NCI-H1105 (cell line): Measurements from ENCODE around the gene RASGRP2.
"Not testable (repeated sequence)": the region's sequence is repeated elsewhere in the genome, so short reads cannot be mapped to it uniquely, and the experiment has no call there.

Experiments
- DNase-seq: peaks from one replicate; lab custom pipeline; 2025; lab: John Stamatoyannopoulos, UW

Gene RASGRP2

DNA sequence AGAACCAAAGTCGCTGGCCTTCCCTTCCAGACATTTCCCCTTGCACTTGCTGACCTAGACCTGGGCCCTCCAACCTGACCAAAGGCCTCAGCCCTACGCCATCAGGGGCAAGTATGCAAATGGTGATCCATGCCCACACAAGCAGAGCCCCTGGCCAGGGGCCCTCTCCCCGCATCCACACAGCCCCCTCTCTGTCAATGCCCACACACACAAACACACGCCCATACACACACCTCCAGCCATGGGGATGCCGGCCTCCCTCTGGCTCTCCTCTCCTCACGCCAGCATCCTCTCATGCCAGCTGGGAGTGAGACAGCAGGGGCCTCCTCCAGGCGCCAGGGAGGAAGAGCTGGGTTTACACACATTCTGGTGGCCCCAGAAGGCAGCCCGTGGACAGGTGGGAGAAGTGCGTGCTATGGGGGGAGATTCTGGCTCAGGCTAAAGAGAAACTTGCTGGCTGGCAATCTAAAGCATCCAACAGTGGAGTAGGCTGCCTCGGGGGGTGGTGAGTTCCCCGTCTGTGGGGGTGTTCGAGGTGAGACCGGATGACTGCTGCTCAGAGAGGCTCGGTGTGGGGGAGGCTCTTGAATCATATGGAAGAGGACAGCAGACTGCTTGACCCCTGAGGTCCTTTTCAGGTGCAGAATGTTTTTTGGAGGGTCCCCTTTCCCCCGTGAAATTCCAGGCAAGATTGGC is 25.7 kb downstream of the RASGRP2 start:
- no peak for DNase-seq

DNA sequence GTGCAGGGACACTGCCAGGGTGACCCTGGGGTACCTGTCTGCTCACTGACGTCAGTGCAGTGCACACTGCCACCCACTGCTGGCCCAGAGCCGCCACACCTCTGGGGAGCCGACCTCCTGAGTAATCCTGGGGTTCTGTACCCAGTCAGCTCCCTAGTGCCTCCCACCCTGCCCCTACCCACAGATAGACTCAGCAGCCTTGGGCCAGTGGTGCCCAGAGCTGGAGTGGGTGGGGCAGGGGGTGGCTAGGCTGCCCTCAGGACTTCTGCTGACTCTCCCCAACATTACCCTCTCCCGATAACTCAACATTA is 26.7 kb downstream of the RASGRP2 start:
- no peak for DNase-seq

DNA sequence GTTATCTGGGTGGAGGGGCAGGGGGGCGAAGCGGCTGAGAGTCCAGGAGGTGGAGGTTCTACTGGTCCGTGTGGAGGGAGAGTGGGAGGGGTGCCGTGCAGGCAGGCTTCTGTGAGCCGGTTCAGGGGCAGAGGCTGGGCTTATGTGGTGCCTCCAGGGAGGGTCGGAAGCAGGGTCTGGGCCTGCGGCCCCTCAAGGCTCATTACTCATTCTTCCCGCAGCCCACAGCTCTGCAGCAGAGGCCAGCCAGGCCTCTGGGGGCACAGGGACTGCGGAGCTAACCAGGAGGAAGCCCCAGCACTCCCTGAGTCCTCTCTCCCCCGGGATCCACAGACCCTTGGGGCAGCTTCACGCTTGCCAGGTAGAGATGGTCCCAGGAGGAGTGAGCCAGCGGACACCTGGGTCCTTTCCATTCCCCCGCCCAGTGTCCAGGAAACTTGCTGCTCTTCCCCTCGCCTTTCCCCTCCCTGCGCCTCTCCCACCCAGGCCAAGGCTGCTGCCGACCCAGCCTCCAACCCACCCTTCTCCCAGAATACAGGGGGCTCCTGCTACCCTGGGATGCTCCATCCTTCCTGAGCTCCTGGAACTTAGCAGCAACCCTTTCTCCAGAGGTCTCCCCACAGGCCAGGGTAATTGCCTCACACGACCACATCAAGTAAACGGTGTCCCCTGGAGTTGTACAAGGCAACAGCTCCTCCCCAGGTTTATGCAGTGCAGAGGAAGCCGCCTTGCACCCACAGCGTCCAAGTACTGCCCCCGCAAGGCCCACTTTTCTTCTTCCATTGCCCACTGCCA is 27.3 kb downstream of the RASGRP2 start:
- DNase-seq = no peak

DNA sequence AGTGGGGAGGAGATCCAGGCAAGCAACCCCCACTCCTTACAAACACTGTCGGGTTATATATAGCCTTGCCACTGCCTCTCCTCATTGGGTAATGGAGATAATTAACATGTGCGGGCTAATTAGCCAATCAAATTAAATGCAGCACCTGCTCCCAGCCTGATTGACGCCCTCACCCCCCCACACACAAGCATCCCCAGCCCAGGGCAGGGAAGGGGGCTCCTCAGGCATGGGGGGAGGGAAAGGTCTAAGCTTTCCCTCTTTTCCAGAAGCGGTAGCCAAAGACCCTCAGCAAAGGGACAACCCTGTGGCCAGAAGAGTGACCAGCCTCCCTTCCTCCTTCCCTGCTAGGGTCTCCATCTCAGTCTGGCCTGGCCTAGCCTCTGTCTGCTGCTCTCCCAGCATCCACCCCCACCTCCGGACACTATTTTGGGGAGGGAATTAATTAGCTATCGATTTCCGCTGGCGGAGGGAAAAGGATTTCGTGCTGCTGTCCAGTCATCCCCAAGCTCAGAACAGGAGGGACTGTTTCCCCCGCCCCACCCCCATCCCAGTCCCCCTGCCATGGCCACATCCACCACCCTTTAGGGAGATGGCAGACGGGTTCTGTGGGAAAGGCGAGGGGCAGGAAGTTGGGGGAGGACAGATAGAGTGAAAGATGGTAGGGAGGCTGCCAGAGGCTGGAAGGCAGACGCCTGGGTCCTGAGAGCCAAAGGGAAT is 28.0 kb downstream of the RASGRP2 start:
- no peak for DNase-seq

DNA sequence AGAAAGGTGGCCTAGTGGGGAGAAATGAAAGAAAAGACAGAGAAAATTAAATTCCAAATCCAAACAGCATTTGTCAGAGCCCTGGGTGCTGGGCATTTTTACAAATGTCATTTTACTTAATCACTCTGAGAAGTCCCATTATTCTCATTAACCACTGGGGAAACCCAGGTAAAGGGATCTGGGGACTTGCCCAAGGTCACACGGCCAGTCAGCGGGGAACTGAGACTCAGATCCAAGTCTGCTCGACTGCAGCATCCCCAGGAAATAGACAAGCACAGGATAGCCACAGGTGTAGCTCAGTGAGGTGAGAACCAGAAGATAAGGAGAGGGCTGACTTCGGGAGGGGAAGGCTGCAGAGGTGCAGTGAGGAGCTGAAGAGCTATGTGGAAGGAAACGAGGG is 28.8 kb downstream of the RASGRP2 start:
- no peak for DNase-seq

DNA sequence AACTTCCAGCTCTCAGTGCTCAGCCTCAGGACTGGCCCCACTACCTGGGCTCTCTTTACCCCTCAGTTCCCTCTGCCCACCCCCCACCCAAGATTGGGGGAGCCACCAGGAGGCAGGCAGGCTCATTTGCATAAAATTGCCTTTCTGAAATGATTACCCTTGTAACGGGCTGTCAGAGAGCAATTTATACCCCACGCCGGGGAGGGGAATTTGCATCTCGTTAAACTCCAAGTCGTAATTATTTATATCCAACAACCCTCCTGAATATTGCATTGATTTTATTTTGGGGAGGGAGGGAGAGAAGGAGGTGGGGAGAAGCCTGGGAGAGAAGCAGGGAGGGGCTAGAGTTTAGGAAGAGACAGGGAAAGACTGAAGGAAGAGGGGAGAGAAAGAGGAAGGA is 29.3 kb downstream of the RASGRP2 start:
- no peak for DNase-seq

DNA sequence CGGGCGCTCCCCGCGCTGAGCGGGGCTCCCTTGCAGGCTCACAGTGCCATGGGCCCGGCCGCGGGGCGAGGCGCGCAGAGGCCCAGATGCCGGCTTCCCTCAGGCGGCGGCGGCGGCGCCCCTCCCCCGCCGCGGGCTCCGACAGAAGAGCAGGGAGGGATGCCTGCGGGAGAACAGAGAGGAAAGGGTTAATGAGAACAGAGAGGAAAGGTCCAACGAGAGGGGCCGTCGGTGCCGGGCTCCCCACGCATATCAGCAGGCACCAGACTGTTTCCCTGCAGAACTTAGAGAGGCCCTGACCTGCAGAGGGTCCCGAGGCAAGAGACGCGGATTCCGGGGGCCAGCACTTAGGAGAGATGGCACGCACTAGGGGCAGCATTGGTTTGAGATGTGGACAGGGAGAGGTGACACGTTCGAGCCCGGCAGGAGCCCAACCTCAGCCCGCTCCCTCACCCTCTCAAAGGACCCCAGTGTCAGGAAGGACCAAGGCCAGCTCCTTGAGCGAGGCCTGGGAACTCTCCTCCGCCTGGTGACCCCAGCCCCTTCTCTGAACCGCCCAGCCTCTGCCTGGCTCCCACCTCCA is 30.1 kb downstream of the RASGRP2 start:
- DNase-seq = no peak

DNA sequence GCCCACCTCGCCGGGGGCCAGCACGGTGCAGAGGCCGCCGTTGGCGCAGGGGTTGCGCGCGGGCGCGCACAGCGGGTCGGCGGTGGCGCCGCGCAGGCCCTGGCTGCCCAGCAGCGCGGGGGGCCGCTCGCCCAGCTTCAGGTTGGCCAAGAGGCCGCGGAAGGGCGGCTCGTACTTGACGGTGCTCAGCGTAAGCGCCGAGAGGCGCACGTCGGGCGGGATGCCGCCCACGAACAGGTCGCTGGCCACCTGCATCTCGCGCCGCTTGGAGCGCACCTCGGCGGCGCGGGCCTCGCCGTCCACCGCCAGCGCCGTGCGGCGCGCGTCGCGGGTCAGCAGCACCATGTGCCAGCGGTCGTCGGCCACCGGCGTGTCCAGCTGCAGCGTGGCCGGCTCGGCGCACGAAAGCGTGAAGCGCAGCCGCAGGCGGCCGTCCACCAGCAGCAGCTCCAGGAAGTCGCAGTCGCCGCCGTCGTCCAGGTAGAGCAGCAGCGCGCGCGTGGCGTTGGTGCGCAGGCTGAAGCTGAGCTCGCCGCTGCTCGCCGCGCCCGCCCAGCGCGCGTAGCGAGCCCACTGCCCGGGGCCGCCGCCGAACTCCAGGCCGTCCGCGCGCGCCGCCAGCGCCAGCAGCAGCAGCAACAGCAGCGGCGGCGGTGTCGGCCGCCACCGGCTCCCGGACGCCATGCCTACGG is 30.8 kb downstream of the RASGRP2 start:
- DNase-seq = peak; percentile 56

DNA sequence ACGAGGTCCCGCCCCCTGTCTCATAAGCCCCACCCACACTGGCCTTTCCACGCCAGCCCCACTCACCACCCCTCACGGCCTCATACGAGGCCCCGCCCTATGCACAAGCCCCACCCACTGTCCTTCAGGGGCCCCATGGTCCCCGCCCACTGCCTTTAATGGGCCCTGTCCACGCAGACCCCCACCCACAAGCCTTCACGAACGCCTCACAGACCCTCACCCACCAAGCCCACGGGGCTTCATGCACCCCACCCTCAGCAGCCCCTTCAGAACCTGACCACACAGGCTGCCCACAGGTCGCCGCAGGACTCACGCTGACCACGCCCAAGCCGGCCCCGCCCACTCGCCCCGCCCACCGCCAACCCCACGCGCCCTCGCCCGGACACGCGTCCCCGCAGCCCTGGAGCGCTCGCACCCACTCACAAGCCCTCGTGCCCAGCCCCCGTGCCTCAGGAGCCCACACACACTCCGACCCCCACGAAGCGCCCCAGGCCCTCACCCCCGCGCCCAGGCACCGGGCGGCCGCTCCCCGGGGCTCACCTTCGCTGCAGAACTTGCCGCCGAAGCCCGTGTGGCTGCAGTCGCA is 31.4 kb downstream of the RASGRP2 start:
- no peak for DNase-seq

DNA sequence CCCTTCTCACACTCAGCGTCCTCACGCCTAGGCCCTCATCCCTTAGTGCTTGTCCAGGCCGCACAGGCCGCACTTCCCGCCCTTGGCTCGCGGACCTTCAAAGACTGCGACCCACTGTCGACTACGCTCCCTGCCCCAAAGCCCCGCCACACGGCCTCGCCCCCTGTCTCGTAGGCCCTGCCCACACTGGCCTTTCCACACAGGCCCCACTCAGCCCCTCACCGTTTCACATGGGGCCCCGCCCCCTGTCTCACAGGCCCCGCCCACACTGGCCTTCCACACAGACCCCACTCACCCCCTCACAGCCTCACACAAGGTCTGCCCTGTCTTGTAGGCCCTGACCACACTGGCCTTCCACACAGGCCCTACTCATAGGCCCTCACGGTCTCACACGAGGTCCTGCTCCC is 32.0 kb downstream of the RASGRP2 start:
- no peak for DNase-seq

DNA sequence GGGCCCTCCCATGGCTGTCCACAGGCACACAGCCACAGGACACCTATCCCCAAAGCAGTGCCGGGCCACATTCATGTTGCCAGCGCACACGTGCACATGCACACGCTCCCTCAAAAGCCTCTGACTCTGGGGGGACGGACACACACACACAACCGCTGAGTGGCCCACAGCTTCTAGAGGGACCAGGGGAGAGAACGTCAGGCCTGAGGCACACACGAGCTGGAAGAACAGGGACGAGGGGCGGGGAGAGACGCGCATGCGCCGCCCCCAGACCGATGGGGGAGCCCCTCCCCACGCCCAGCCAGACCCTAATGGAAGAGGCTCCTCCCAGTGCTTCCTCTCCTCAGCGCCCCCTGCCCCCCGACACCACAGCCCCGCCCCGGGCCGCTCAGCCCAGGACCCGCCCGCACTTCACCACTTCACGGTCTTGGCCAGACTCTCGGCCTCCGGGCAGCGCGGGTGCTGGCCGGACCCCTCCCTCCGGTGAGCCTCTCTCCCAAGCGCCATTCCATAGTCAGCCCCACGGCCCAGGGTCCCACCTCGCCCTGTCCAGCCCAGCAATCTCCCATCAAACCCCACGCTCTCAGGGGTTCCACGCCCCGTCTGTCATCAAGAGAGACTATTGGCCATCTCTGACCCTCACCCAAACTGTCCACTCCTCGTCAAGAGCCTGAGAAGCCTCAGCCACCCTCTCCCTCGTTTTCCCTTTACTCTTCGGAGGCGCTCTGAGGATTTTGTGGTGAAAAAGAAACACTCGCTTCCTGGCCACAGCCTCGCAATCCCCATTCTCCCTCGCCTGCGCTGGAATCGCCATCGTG is 32.6 kb downstream of the RASGRP2 start:
- no peak for DNase-seq

DNA sequence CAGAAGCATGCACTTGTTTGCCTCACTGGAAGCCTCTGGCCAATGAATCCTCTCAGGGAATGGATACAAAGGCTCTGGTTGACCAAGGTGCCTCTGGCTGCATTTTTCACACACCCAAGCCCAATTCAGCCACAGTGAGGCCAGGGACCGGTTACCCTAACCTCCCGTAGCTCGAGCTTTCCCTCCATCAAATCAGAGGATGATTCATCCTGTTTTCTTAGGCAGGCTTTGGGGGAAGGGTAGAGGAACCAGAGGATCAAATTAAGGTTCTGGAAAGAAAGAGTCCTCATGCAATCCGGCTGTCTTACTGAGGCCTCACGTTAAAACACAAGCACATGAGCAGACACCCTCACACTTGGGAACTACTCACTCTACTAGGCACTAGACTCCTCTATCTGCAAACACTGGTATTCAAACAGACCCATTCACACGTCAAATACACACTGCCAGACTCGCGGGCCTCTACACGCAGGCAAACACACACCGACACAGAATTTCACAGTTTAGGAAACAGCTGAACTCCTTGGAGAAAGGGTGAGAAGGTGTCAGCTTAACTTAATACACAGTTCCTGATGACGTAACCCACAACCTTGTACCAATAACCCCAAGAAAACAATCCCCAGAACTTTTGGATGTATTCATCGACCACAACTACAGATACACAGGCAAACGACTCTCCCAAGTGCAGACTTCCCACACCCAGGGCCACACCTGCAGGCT is 33.4 kb downstream of the RASGRP2 start:
- DNase-seq = no peak

DNA sequence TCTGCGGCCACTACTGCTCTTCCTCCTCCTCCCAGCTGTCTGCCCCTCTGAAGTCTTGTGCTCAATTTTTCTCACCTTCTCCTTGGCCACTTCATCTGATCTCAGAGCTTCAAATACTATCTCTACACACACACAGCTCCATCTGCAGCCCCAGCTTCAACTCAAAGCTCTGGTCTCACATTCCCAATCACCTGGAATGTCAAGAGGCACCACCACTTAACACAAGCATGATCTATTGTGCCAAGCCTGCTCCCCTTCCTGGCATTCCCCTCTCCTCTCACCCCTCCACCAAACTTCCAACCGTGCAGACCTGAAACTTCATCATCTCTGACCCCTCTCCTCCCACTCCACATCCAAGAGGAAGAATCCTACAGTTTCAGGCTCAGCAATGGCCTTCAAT is 38.4 kb downstream of the RASGRP2 start:
- no peak for DNase-seq

DNA sequence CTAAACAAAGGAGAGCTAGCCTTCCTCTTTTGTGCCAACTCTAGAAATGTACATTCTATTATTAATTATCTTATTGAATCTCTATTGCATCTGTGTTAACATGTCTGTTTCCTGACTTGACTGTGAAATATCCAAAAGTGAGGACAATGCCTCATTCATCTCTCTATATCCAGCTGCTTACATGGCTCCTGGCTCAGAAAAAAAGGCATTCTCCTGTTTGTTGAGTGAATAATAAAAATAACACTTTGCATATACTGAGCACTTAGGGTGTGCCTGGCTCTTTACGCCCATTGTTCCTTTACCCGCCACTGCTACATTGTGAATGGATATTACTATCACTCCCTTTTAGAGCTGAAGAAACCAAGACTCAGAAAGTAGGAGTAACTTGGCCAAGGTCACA is 40.9 kb downstream of the RASGRP2 start:
- DNase-seq = no peak

DNA sequence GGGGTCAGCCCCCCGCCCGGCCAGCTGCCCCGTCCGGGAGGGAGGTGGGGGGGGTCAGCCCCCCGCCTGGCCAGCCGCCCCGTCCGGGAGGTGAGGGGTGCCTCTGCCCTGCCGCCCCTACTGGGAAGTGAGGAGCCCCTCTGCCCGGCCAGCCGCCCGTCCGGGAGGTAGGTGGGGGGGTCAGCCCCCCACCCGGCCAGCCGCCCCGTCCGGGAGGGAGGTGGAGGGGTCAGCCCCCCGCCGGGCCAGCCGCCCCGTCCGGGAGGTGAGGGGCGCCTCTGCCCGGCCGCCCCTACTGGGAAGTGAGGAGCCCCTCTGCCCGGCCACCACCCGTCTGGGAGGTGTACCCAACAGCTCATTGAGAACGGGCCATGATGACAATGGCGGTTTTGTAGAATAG is 42.0 kb downstream of the RASGRP2 start:
- DNase-seq = not testable (repeated sequence)

DNA sequence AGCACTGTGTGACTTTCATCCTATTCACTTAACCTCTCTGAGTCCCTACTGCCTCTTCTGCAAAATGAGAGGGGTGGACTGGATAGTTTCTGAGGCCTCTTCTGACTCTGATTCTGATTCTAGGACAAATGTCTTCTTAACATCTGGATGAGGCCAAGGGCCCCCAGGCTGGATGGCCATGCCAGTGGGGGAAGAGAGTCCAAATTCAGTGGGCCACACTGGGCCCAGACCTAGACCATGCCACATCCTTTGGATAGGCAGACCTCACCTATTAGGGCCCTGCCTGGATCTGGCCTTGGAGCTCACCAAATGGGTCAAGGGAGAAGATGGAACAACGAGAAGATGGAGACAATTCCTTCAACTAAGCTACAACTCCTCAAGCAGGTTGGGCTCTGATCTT is 45.5 kb downstream of the RASGRP2 start:
- no peak for DNase-seq

DNA sequence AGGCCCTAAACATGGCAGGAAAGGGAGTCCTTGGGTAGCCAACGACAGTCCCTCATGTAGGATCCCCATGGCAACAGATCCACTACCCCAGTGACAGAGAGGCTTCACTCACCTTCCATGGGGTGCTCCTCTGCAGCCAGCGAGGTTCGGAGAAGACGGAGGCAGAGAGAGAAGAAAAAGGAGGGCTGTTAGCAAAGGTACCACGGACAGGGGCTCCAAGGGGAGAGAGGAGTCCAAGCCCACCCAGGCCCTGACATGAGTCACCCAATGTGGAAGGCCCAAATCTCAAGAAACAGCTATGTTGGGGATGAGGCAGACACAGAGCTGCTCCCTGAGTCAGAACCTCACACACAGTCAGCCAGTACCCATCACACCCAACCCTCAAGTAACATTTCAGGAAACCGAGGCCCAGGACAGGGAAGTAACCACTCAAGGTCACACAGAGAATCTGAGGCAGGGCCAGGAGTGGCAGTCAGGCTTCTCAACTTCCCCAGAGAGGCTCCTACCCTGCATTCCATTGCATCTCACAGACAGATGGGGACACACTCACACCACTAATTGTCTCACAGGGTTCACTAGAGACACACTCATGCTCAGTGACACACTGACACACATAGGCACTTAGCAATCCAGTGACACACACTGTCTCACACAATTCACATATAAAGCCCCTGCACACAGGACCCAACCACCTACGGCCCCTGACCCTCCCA is 46.1 kb downstream of the RASGRP2 start:
- no peak for DNase-seq

DNA sequence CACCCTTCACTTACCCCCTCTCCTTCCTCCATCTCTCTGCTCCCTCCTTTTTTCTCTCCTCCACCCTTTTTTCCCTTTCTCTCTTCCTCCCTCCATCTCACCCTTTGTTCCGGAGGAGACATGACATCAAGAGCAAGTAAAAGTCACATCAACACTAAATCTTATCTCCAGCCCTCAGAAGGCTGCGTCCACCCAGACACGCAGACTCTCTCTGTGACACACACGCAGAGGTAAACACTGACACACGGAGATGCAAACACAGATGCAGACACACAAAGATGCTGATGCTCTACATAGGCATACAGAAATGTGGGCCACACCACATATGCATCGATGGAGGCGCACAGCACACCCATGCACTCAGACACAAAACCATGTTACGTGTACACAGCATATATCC is 47.9 kb downstream of the RASGRP2 start:
- DNase-seq = no peak

DNA sequence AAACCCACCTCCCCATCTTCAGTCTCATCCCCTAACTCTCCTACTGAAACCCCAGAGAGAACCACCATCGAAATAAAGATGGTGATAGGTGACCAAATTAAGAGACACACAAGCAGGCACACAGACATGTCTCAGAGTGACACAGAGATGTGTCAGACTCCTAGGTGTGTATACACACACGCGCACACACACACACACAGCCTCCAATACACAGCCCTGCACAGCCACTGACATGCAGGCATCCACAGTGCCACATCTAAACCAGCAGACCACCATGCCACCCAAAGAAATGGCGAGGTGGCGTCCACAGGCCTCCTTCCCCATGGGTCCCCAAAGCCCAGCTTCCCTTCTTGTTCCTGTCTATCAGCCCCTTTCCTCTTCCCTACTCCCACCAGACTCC is 48.4 kb downstream of the RASGRP2 start:
- no peak for DNase-seq
